ENCODE results near the gene ACER3.

- TF ChIP-seq AFF4 (CRISPR knock-in tag; IDR thresholded peaks at IDR 0.05; ENCODE audit: borderline replicate concordance) (no peak), E2F4 (CRISPR knock-in tag; IDR thresholded peaks at IDR 0.05; ENCODE audit: borderline replicate concordance, low read depth) (no peak), SMAD3 (CRISPR knock-in tag; IDR thresholded peaks at IDR 0.05; ENCODE audit: borderline replicate concordance) (no peak), ZNF423 (CRISPR knock-in tag; IDR thresholded peaks at IDR 0.05) (no peak)
- TF ChIP-seq, protein P1, sequence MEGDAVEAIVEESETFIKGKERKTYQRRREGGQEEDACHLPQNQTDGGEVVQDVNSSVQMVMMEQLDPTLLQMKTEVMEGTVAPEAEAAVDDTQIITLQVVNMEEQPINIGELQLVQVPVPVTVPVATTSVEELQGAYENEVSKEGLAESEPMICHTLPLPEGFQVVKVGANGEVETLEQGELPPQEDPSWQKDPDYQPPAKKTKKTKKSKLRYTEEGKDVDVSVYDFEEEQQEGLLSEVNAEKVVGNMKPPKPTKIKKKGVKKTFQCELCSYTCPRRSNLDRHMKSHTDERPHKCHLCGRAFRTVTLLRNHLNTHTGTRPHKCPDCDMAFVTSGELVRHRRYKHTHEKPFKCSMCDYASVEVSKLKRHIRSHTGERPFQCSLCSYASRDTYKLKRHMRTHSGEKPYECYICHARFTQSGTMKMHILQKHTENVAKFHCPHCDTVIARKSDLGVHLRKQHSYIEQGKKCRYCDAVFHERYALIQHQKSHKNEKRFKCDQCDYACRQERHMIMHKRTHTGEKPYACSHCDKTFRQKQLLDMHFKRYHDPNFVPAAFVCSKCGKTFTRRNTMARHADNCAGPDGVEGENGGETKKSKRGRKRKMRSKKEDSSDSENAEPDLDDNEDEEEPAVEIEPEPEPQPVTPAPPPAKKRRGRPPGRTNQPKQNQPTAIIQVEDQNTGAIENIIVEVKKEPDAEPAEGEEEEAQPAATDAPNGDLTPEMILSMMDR (IDR thresholded peaks at IDR 0.05): no peak
Measured at GRCh38 chr11:77049026-77049425, 188.3 kb downstream of the ACER3 start.

Data from WTC11 (cell line).